WTC11 (cell line): ENCODE results near the gene TEN1. TPM values are rescaled to one million over a fixed set of nuclear protein-coding genes. Genes with fewer than 3 reads are reported as not detected.

ENCODE experiments used
- ATAC-seq: fragments of 200-7000 bp; cut with Tn5 transposase; 2 replicates; pipeline ENCODE4 v1.10.0; 2021; ENCODE audit warnings: mild to moderate bottlenecking, moderate library complexity
- CTCF ChIA-PET: fragments of 300-600 bp; sonication (Branson Sonifier 250); formaldehyde crosslinking; loops from one replicate; lab custom pipeline; 2021; ENCODE audit warnings: antibody characterized with exemption; lab: Charles Lee
- POLR2A ChIA-PET: fragments of 350-600 bp; sonication (Branson Sonifier 250); formaldehyde crosslinking; loops from one replicate; lab custom pipeline; 2021; ENCODE audit warnings: antibody characterized with exemption; lab: Charles Lee
- DNase-seq: peaks from one replicate; pipeline ENCODE4 v3.0.0; 2021; ENCODE audit warnings: low spot score
- H3K27ac Mint-ChIP-seq: 2 replicates; pipeline ENCODE4 v1.8.0; 2021; ENCODE audit warnings: mixed read lengths
- H3K27me3 Mint-ChIP-seq: 2 replicates; pipeline ENCODE4 v1.8.0; 2021; ENCODE audit warnings: low read depth, mild to moderate bottlenecking, moderate library complexity, mixed read lengths
- H3K36me3 Mint-ChIP-seq: 2 replicates; pipeline ENCODE4 v1.8.0; 2021; ENCODE audit warnings: mixed read lengths
- H3K4me1 Mint-ChIP-seq: 2 replicates; pipeline ENCODE4 v1.8.0; 2022; ENCODE audit warnings: mixed read lengths
- H3K4me3 Mint-ChIP-seq: 2 replicates; pipeline ENCODE4 v1.8.0; 2021; ENCODE audit warnings: mild to moderate bottlenecking, moderate library complexity, mixed read lengths
- H3K9me3 Mint-ChIP-seq: 2 replicates; pipeline ENCODE4 v1.8.0; 2021; ENCODE audit warnings: mixed read lengths
- GABPB1 ChIP-seq: sonication (generic); formaldehyde crosslinking; IDR thresholded peaks from 2 replicates; pipeline ENCODE4 v1.8.1; 2023; ENCODE audit warnings: mild to moderate bottlenecking, missing genetic modification reagents
- NFE2L1 ChIP-seq: sonication (generic); formaldehyde crosslinking; IDR thresholded peaks from 2 replicates; pipeline ENCODE4 v1.8.1; 2023; ENCODE audit warnings: missing genetic modification reagents
- OVOL2 ChIP-seq: fragments of 250-450 bp; sonication (Bioruptor Pico); IDR thresholded peaks from 2 replicates; pipeline ENCODE4 v1.9.0; 2021; ENCODE audit warnings: mild to moderate bottlenecking, borderline replicate concordance
- PRRX2 ChIP-seq: fragments of 250-450 bp; sonication (Bioruptor Pico); IDR thresholded peaks from 2 replicates; pipeline ENCODE4 v1.8.0; 2021; ENCODE audit warnings: mild to moderate bottlenecking
- SMAD3 ChIP-seq: sonication (generic); formaldehyde crosslinking; IDR thresholded peaks from 2 replicates; pipeline ENCODE4 v1.8.0; 2022; ENCODE audit warnings: missing genetic modification reagents, mild to moderate bottlenecking, borderline replicate concordance
- TEAD1 ChIP-seq: sonication (generic); formaldehyde crosslinking; IDR thresholded peaks from 2 replicates; pipeline ENCODE4 v1.8.0; 2022; ENCODE audit warnings: mild to moderate bottlenecking, missing genetic modification reagents
- TP53 ChIP-seq: sonication (generic); formaldehyde crosslinking; IDR thresholded peaks from 2 replicates; pipeline ENCODE4 v1.8.1; 2023; ENCODE audit warnings: mild to moderate bottlenecking, missing genetic modification reagents
- total RNA-seq: library from RNA; stranded (reverse); gene quantifications from 3 replicates; pipeline ENCODE4 v1.2.3, GENCODE V29; 2021
- TF ChIP-seq, protein P1 (sequence below): sonication (generic); formaldehyde crosslinking; IDR thresholded peaks from 2 replicates; pipeline ENCODE4 v1.8.0; 2022; ENCODE audit warnings: mild to moderate bottlenecking, missing genetic modification reagents
- TF ChIP-seq, protein P2 (sequence below): fragments of 250-450 bp; sonication (Bioruptor Pico); conservative IDR thresholded peaks from 2 replicates; pipeline ENCODE4 v1.9.0; 2021; ENCODE audit warnings: mild to moderate bottlenecking
- TF ChIP-seq, protein P3 (sequence below): sonication (generic); formaldehyde crosslinking; conservative IDR thresholded peaks from 2 replicates; pipeline ENCODE4 v1.8.1; 2023; ENCODE audit warnings: mild to moderate bottlenecking, low read depth, missing genetic modification reagents, moderate library complexity
- TF ChIP-seq, protein P4 (sequence below): sonication (generic); formaldehyde crosslinking; IDR thresholded peaks from 2 replicates; pipeline ENCODE4 v1.8.0; 2023; ENCODE audit warnings: mild to moderate bottlenecking, missing genetic modification reagents
- TF ChIP-seq, protein P5 (sequence below): sonication (generic); formaldehyde crosslinking; conservative IDR thresholded peaks from 2 replicates; pipeline ENCODE4 v1.8.1; 2022; ENCODE audit warnings: mild to moderate bottlenecking, missing genetic modification reagents
- TF ChIP-seq, protein P6 (sequence below): fragments of 250-450 bp; sonication (Bioruptor Pico); IDR thresholded peaks from 2 replicates; pipeline ENCODE4 v1.9.0; 2021; ENCODE audit warnings: moderate library complexity, mild to moderate bottlenecking, inconsistent platforms, borderline replicate concordance
- TF ChIP-seq, protein P7 (sequence below): sonication (generic); formaldehyde crosslinking; IDR thresholded peaks from 2 replicates; pipeline ENCODE4 v1.8.1; 2022; ENCODE audit warnings: low read depth, missing genetic modification reagents, borderline replicate concordance

Gene TEN1
- total RNA-seq, 1 experiment from 2014 or later = 15.6 TPM

DNA sequence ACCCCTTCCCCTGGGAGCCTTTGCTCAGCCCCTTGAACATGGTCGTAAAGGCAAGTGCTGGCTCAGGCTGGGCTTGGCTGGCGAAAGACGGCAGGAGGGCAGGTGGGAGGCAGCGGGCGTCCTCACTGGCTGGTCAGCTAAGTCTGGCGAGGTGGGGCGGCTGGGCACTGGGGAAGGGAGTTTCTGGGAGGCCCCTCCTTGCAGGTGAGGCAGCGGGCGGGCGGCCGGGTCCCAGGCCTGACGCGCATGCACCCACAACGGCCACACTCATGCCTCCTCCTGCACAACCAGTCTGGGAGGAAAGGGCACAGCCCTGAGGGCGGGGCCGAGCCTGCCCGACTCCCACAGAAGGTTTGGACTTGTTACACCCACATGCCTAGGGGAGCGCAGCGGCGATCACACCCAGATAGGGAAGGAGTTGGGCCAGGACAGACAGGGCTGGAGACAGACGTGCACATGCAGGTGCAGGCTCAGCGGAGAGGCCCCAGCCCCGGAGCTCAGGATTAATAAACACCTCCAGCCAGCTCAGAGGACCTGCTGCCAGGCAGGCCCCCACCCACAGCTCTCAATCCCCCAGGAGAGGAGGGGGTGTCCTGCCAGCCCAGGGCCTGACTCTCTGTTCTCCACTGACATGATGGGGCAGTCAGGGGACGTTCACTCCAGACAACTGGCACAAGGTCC, 48.3 kb downstream of the TEN1 start, which contains the start of gene EVPL:
Gene EVPL (minus strand): TSS at position 148 of the 681 bp plus-strand sequence. CDS start 108 bp downstream, at position 40.
- no peak within 1 kb of the TSS for H3K4me3 Mint-ChIP-seq
- no peaks in the 10 kb centered on the region for H3K9me3 Mint-ChIP-seq
- ChIA-PET POLR2A (no interaction called here), CTCF (interaction anchor here (0.6 to 1.2 kb wide), 4 partner anchors 13 to 166 kb away, joined by 3 to 7 read pairs (median 4); no protein-coding TSS in a partner anchor)
- no peaks in the 10 kb centered on the region for H3K36me3 Mint-ChIP-seq
- H3K27me3 Mint-ChIP-seq = no peaks in the 10 kb centered on the region
- no peak for DNase-seq
- H3K4me1 Mint-ChIP-seq = peaks cover 20% of the 10 kb centered on the region
- TF ChIP-seq NFE2L1 (CRISPR knock-in tag) (no peak), GABPB1 (CRISPR knock-in tag) (peak; percentile 22; the same call in 1 of the 2 replicates)
- H3K27ac Mint-ChIP-seq = peak within 1 kb of the TSS; percentile 57; the same call in 1 of the 2 replicates
- ATAC-seq = no peak

DNA sequence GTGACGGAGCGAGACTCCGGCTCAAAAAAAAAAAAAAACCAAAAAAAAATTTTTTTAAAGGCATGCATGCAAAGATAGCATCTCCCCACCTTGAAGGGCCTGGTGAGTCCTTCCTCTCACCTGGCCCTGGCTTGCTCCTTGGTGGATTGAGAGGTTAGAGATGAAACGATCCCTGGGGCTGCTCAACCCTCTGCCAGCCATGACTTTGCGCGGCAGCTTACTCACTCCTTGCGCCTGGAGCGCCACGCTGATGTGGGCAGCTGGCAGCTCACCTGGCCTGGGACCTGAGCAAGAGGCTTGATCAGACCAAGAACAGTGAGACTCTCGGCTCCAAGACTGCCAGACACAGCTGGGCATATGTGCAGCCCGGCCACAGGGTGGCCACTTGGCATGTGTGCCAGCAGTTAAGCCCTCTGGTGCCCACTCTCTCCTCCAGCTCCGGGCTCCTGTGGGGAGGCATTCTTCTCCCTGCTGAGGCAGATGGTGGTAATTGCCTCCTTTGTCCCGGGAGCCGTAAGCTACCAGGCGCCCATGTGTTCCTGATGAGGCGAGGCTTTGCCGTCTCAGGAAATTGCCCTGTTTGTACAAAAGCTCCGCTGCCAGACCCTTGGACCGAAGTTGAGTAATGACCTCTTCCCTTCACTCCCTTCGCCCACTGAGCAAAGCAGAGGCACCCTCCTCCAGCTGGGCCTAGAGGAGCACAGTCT, 53.2 kb downstream of the TEN1 start:
- ATAC-seq = no peak
- Mint-ChIP-seq H3K27me3 (no peaks in the 10 kb centered on the region), H3K27ac (no peak overlapping the region), H3K9me3 (no peaks in the 10 kb centered on the region), H3K4me3 (no peak overlapping the region), H3K4me1 (peaks cover 29% of the 10 kb centered on the region), H3K36me3 (no peaks in the 10 kb centered on the region)
- TF ChIP-seq SMAD3 (CRISPR knock-in tag) = 0 out of 2 replicates have a peak, but pooled peaks have one; percentile 20
- TF ChIP-seq, protein P1, sequence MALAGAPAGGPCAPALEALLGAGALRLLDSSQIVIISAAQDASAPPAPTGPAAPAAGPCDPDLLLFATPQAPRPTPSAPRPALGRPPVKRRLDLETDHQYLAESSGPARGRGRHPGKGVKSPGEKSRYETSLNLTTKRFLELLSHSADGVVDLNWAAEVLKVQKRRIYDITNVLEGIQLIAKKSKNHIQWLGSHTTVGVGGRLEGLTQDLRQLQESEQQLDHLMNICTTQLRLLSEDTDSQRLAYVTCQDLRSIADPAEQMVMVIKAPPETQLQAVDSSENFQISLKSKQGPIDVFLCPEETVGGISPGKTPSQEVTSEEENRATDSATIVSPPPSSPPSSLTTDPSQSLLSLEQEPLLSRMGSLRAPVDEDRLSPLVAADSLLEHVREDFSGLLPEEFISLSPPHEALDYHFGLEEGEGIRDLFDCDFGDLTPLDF (CRISPR knock-in tag) = no peak
- CTCF ChIA-PET = interaction anchor here (0.7 to 5.5 kb wide), 4 partner anchors 11 to 27 kb away, joined by 3 to 42 read pairs (median 4); no protein-coding TSS in a partner anchor
- no peak for DNase-seq
- POLR2A ChIA-PET = no interaction called here

DNA sequence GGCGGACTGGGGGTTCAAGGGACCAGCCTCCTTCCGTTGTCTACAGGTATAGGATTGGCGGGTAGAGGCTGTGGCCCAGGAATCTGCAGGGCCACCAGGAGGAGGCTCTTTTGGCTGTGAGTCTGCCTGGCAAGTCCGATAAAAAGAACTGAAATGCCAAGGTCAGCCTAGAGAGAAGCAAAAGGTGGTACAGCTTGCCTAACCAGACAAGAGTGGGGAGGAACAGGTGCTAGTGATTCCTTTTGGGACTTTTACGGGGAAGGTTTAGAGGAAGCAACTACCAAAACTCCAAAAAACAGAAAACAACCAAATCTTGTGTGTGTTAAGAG, 53.7 kb downstream of the TEN1 start:
- H3K27ac Mint-ChIP-seq = no peak overlapping the region
- DNase-seq (no peak), ATAC-seq (no peak)
- ChIA-PET POLR2A (no interaction called here), CTCF (interaction anchor here (0.8 to 5.5 kb wide), 3 partner anchors 12 to 27 kb away, joined by 3 to 42 read pairs (median 3); no protein-coding TSS in a partner anchor)
- no peaks in the 10 kb centered on the region for H3K27me3 Mint-ChIP-seq
- H3K36me3 Mint-ChIP-seq = no peaks in the 10 kb centered on the region
- H3K4me3 Mint-ChIP-seq = no peak overlapping the region
- peaks cover 25% of the 10 kb centered on the region for H3K4me1 Mint-ChIP-seq
- H3K9me3 Mint-ChIP-seq = no peaks in the 10 kb centered on the region
- TF ChIP-seq PRRX2 = no peak
- TF ChIP-seq, protein P2, sequence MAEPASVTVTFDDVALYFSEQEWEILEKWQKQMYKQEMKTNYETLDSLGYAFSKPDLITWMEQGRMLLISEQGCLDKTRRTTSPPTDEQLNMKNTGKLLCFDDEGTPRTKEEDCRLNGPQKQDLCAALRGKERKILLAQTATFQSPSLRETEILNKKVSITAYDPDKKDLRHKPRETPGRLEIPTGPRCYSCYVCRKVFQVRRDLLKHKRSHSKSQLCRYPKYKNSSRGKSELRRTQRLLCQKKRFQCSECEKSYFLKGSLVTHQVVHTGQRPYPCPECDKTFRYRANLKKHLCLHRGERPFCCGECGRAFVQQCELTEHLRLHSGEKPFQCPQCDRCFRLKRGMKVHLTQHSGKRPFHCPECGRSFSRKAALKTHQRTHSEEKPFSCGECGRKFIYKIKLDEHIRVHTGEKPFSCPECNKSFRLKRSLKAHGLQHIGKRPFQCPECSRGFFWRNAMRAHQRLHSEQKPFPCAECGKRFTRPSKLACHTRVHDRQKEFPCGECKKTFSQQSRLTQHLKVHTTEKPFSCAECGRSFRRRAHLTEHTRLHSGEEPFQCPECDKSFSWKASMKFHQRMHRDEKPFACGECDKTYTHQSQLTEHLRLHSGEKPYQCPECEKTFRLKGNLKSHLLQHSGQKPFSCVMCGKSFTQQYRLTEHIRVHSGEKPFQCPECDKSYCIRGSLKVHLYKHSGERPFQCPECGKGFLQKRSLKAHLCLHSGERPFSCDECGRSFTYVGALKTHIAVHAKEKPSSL (CRISPR knock-in tag) = no peak
- no peak for TF ChIP-seq OVOL2
- no peak for TF ChIP-seq TEAD1 (CRISPR knock-in tag)
- TF ChIP-seq, protein P3, sequence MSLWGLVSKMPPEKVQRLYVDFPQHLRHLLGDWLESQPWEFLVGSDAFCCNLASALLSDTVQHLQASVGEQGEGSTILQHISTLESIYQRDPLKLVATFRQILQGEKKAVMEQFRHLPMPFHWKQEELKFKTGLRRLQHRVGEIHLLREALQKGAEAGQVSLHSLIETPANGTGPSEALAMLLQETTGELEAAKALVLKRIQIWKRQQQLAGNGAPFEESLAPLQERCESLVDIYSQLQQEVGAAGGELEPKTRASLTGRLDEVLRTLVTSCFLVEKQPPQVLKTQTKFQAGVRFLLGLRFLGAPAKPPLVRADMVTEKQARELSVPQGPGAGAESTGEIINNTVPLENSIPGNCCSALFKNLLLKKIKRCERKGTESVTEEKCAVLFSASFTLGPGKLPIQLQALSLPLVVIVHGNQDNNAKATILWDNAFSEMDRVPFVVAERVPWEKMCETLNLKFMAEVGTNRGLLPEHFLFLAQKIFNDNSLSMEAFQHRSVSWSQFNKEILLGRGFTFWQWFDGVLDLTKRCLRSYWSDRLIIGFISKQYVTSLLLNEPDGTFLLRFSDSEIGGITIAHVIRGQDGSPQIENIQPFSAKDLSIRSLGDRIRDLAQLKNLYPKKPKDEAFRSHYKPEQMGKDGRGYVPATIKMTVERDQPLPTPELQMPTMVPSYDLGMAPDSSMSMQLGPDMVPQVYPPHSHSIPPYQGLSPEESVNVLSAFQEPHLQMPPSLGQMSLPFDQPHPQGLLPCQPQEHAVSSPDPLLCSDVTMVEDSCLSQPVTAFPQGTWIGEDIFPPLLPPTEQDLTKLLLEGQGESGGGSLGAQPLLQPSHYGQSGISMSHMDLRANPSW (CRISPR knock-in tag) = no peak
- no peak for TF ChIP-seq TP53
- TF ChIP-seq, protein P4, sequence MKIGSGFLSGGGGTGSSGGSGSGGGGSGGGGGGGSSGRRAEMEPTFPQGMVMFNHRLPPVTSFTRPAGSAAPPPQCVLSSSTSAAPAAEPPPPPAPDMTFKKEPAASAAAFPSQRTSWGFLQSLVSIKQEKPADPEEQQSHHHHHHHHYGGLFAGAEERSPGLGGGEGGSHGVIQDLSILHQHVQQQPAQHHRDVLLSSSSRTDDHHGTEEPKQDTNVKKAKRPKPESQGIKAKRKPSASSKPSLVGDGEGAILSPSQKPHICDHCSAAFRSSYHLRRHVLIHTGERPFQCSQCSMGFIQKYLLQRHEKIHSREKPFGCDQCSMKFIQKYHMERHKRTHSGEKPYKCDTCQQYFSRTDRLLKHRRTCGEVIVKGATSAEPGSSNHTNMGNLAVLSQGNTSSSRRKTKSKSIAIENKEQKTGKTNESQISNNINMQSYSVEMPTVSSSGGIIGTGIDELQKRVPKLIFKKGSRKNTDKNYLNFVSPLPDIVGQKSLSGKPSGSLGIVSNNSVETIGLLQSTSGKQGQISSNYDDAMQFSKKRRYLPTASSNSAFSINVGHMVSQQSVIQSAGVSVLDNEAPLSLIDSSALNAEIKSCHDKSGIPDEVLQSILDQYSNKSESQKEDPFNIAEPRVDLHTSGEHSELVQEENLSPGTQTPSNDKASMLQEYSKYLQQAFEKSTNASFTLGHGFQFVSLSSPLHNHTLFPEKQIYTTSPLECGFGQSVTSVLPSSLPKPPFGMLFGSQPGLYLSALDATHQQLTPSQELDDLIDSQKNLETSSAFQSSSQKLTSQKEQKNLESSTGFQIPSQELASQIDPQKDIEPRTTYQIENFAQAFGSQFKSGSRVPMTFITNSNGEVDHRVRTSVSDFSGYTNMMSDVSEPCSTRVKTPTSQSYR = no peak
- TF ChIP-seq, protein P5, sequence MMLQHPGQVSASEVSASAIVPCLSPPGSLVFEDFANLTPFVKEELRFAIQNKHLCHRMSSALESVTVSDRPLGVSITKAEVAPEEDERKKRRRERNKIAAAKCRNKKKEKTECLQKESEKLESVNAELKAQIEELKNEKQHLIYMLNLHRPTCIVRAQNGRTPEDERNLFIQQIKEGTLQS = no peak
- TF ChIP-seq, protein P6, sequence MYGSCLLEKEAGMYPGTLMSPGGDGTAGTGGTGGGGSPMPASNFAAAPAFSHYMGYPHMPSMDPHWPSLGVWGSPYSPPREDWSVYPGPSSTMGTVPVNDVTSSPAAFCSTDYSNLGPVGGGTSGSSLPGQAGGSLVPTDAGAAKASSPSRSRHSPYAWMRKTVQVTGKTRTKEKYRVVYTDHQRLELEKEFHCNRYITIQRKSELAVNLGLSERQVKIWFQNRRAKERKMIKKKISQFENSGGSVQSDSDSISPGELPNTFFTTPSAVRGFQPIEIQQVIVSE (CRISPR knock-in tag) = no peak
- TF ChIP-seq, protein P1 (CRISPR knock-in tag) = no peak
- TF ChIP-seq, protein P7, sequence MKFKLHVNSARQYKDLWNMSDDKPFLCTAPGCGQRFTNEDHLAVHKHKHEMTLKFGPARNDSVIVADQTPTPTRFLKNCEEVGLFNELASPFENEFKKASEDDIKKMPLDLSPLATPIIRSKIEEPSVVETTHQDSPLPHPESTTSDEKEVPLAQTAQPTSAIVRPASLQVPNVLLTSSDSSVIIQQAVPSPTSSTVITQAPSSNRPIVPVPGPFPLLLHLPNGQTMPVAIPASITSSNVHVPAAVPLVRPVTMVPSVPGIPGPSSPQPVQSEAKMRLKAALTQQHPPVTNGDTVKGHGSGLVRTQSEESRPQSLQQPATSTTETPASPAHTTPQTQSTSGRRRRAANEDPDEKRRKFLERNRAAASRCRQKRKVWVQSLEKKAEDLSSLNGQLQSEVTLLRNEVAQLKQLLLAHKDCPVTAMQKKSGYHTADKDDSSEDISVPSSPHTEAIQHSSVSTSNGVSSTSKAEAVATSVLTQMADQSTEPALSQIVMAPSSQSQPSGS = no peak
